HCT116 (cell line): ENCODE data around the gene CACNA2D3. TPM values are rescaled to one million over a fixed set of nuclear protein-coding genes. Genes with fewer than 3 reads are reported as not detected.

ENCODE experiments used
- ATAC-seq: fragments of 200-7000 bp; cut with Tn5 transposase; 2 replicates; pipeline ENCODE4 v1.9.1; 2020; ENCODE audit warnings: mild to moderate bottlenecking, moderate library complexity
- BruUV-seq: library from RNA; stranded (reverse); fragments of 400-500 nt; replicated peaks from 2 replicates; lab custom pipeline; 2021; lab: Mats Ljungman, UMichigan
- CTCF ChIA-PET: fragments of 300-600 bp; sonication (Branson Sonifier 250); formaldehyde crosslinking; loops from one replicate; lab custom pipeline; 2021; ENCODE audit warnings: antibody characterized with exemption; lab: Charles Lee
- POLR2A ChIA-PET: fragments of 300-600, 350-600 bp; sonication (Branson Sonifier 250); formaldehyde crosslinking; loops from one replicate; lab custom pipeline; 2021; ENCODE audit warnings: antibody characterized with exemption; lab: Charles Lee
- RAD21 ChIA-PET, 2 experiments: fragments of 300-600 bp; sonication (Branson Sonifier 250); formaldehyde crosslinking; loops; one replicate each; lab custom pipeline; 2023; ENCODE audit warnings: low total read pairs in 2 of 2; ENCODE audit not compliant: uncharacterized antibody in 2 of 2, unreplicated experiment in 2 of 2, low non-redundant PET in 1 of 2; lab: Charles Lee
- DNase-seq: peaks from one replicate; pipeline ENCODE4 v3.0.0-alpha.2; 2010; ENCODE audit warnings: low read depth, low spot score
- H2AFZ ChIP-seq: fragments of 200-600 bp; shearing (Covaris generic), sonication (generic); 2 replicates; pipeline ENCODE4 v1.6.1; 2017; ENCODE audit warnings: low read depth, mixed run types, mixed read lengths, antibody characterized with exemption, low read length; ENCODE audit not compliant: poor library complexity, severe bottlenecking
- H3K27ac ChIP-seq: 2 replicates; pipeline ENCODE4 v1.5.1; 2012; ENCODE audit warnings: low read depth, low read length
- H3K27me3 ChIP-seq: fragments of 200-600 bp; sonication (generic); 2 replicates; pipeline ENCODE4 v1.6.1; 2016; ENCODE audit warnings: mixed run types, low read length, mixed read lengths; ENCODE audit not compliant: insufficient read depth
- H3K36me3 ChIP-seq, 2 experiments: fragments of 200-500 bp in 1 of 2; fragments of 200-600 bp in 1 of 2; sonication (Bioruptor generic) in 1 of 2; sonication (generic) in 1 of 2; 2 replicates each; pipeline versions ENCODE4 v1.5.1 to v1.6.1; 2014 to 2016; ENCODE audit warnings: low read length in 2 of 2, inconsistent platforms in 1 of 2, mixed read lengths in 1 of 2, mixed run types in 1 of 2; ENCODE audit not compliant: insufficient read depth in 2 of 2, control insufficient read depth in 1 of 2
- H3K4me1 ChIP-seq, 2 experiments: fragments of 200-600 bp in 1 of 2; sonication (generic) in 1 of 2; 2 replicates each; pipeline versions ENCODE4 v1.5.1 to v1.6.1; 2012 to 2017; ENCODE audit warnings: low read length in 2 of 2, inconsistent platforms in 1 of 2, mild to moderate bottlenecking in 1 of 2, mixed read lengths in 1 of 2, mixed run types in 1 of 2, moderate library complexity in 1 of 2; ENCODE audit not compliant: insufficient read depth in 2 of 2, control insufficient read depth in 1 of 2
- H3K4me2 ChIP-seq: fragments of 200-600 bp; sonication (generic); 2 replicates; pipeline ENCODE4 v1.6.1; 2017; ENCODE audit warnings: mixed run types, low read length, mixed read lengths
- H3K4me3 ChIP-seq, 2 experiments: fragments of 200-600 bp in 1 of 2; sonication (generic) in 1 of 2; replicated peaks in 1 of 2; 2 replicates each; pipeline ENCODE4 v1.5.1; 2011 to 2016; ENCODE audit warnings: low read length in 2 of 2, control low read depth in 1 of 2, low read depth in 1 of 2, mild to moderate bottlenecking in 1 of 2, mixed read lengths in 1 of 2, mixed run types in 1 of 2
- H3K79me2 ChIP-seq: fragments of 200-600 bp; sonication (generic); 2 replicates; pipeline ENCODE4 v1.6.1; 2017; ENCODE audit warnings: mild to moderate bottlenecking, mixed run types, low read length, moderate library complexity, mixed read lengths; ENCODE audit not compliant: insufficient read depth
- H3K9ac ChIP-seq: fragments of 200-600 bp; sonication (generic); 2 replicates; pipeline ENCODE4 v1.6.1; 2016; ENCODE audit warnings: low read length, mixed read lengths
- H3K9me2 ChIP-seq: fragments of 200-600 bp; sonication (generic), shearing (Covaris generic); 2 replicates; pipeline ENCODE4 v1.6.1; 2017; ENCODE audit warnings: mixed run types, mild to moderate bottlenecking, moderate library complexity; ENCODE audit not compliant: insufficient read depth
- H3K9me3 ChIP-seq, 2 experiments: fragments of 200-500 bp in 1 of 2; fragments of 200-600 bp in 1 of 2; sonication (Bioruptor generic) in 1 of 2; sonication (generic) in 1 of 2; 2 replicates each; pipeline ENCODE4 v1.6.1; 2014 to 2017; ENCODE audit warnings: low read length in 2 of 2, mixed read lengths in 2 of 2, inconsistent platforms in 1 of 2, low read depth in 1 of 2, mild to moderate bottlenecking in 1 of 2, mixed run types in 1 of 2, moderate library complexity in 1 of 2; ENCODE audit not compliant: control insufficient read depth in 1 of 2, insufficient read depth in 1 of 2
- H4K20me1 ChIP-seq: fragments of 200-600 bp; sonication (generic), shearing (Covaris generic); 2 replicates; pipeline ENCODE4 v1.6.1; 2017; ENCODE audit warnings: mixed run types, mild to moderate bottlenecking, moderate library complexity; ENCODE audit not compliant: insufficient read depth
- CBX3 ChIP-seq: IDR thresholded peaks from 2 replicates; pipeline ENCODE4 v1.6.1; 2012; ENCODE audit warnings: low read depth
- CEBPB ChIP-seq: IDR thresholded peaks from 2 replicates; pipeline ENCODE4 v1.6.1; 2012; ENCODE audit warnings: low read depth
- EGR1 ChIP-seq: IDR thresholded peaks from 2 replicates; pipeline ENCODE4 v1.6.1; 2012; ENCODE audit warnings: low read depth
- ELF1 ChIP-seq: IDR thresholded peaks from 2 replicates; pipeline ENCODE4 v1.6.1; 2012; ENCODE audit warnings: low read depth, borderline replicate concordance
- EZH2 ChIP-seq: fragments of 200-600 bp; sonication (generic); IDR thresholded peaks from 2 replicates; pipeline ENCODE4 v1.6.1; 2017; ENCODE audit warnings: antibody characterized with exemption, mixed run types
- EZH2phosphoT487 ChIP-seq: fragments of 200-600 bp; IDR thresholded peaks from 2 replicates; pipeline ENCODE4 v1.6.1; 2018; ENCODE audit warnings: antibody characterized with exemption, borderline replicate concordance
- FOSL1 ChIP-seq: IDR thresholded peaks from 2 replicates; pipeline ENCODE4 v1.6.1; 2012; ENCODE audit warnings: low read depth
- JUND ChIP-seq: IDR thresholded peaks from 2 replicates; pipeline ENCODE4 v1.6.1; 2012
- POLR2A ChIP-seq: IDR thresholded peaks from 2 replicates; pipeline ENCODE4 v1.7.0; 2011; ENCODE audit warnings: borderline replicate concordance; ENCODE audit not compliant: insufficient read depth, insufficient read length; ENCODE audit errors: extremely low read depth
- POLR2AphosphoS5 ChIP-seq: IDR thresholded peaks from 2 replicates; pipeline ENCODE4 v1.6.1; 2011; ENCODE audit warnings: mild to moderate bottlenecking, low read depth, low read length, moderate library complexity
- RAD21 ChIP-seq: IDR thresholded peaks from 2 replicates; pipeline ENCODE4 v1.6.1; 2012; ENCODE audit warnings: low read depth, mild to moderate bottlenecking
- SIN3A ChIP-seq: IDR thresholded peaks from 2 replicates; pipeline ENCODE4 v1.6.1; 2012; ENCODE audit warnings: low read depth
- SP1 ChIP-seq: IDR thresholded peaks from 2 replicates; pipeline ENCODE4 v1.6.1; 2012; ENCODE audit warnings: low read depth
- SRF ChIP-seq: IDR thresholded peaks from 2 replicates; pipeline ENCODE4 v1.6.1; 2012; ENCODE audit warnings: low read depth
- YY1 ChIP-seq: IDR thresholded peaks from 2 replicates; pipeline ENCODE4 v1.6.1; 2011; ENCODE audit warnings: low read length, low read depth, moderate library complexity, mild to moderate bottlenecking; ENCODE audit not compliant: insufficient replicate concordance; ENCODE audit errors: extremely low read depth
- ZBTB33 ChIP-seq: IDR thresholded peaks from 2 replicates; pipeline ENCODE4 v1.6.1; 2011; ENCODE audit warnings: mild to moderate bottlenecking, low read length, moderate library complexity; ENCODE audit not compliant: insufficient replicate concordance; ENCODE audit errors: extremely low read depth
- ZNF274 ChIP-seq: fragments of 200-500 bp; sonication (Bioruptor generic); IDR thresholded peaks from 2 replicates; pipeline ENCODE4 v1.6.1; 2014; ENCODE audit warnings: mild to moderate bottlenecking, low read depth, low read length, inconsistent platforms
- intact Hi-C: fragments of 100-400 bp; cut with micrococcal nuclease; formaldehyde crosslinking; loops from 2 replicates; pipeline ENCODE4 v1.10.0; 2022
- total RNA-seq: library from RNA; stranded (reverse); gene quantifications from one replicate; pipeline ENCODE4 v1.2.1, GENCODE V29; 2021; ENCODE audit not compliant: unreplicated experiment
- TF ChIP-seq, protein P1 (sequence below): IDR thresholded peaks from 2 replicates; pipeline ENCODE4 v1.6.1; 2012
- TF ChIP-seq, protein P2 (sequence below): IDR thresholded peaks from 2 replicates; pipeline ENCODE4 v1.6.1; 2012

CACNA2D3 gene
- total RNA-seq, 1 experiment from 2014 or later = 0.20 TPM

DNA sequence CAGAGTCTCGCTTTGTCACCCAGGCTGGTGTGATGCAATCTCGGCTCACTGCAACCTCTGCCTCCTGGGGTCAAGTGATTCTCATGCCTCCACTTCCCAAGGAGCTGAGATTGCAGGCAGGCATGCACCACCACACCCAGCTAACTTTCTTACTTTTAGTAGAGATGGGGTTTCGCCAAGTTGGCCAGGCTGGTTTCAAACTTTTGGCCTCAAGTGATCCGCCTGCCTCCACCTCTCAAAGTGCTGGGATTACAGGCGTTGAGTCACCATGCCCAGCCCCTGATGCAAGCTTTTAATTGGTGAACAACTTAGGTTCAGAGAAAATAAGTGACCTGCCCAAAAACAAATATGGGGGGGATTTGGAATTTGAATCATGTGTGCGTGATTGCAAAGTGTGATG is 559.4 kb downstream of the CACNA2D3 start (continued):
- TF ChIP-seq CBX3 = no peak

- intact Hi-C loops = loop anchor here (10.0 kb wide), 1 partner anchor 210 kb away; no protein-coding TSS in a partner anchor
- RAD21 ChIA-PET = no interaction called here
Measured at GRCh38 chr3:54685213-54685612, 562.9 kb downstream of the CACNA2D3 start.

More at GRCh38 chr3:54685213-54685612, 562.9 kb downstream of the CACNA2D3 start:
- DNase-seq (no peak), ATAC-seq (no peak)
- Histone ChIP-seq H3K79me2 (no peaks in the 10 kb centered on the region), H3K27me3 (no peaks in the 10 kb centered on the region), H3K4me3 (no peak overlapping the region), H3K4me2 (no peak overlapping the region), H3K36me3 (no peaks in the 10 kb centered on the region), H3K27ac (no peak overlapping the region), H3K4me1 (no peaks in the 10 kb centered on the region), H3K9me2 (no peaks in the 10 kb centered on the region), H3K9me3 (no peaks in the 10 kb centered on the region; a peak in 1 of 4 replicates), H3K9ac (no peak overlapping the region), H2AFZ (no peak overlapping the region), H4K20me1 (no peaks in the 10 kb centered on the region)
- TF ChIP-seq JUND = no peak
- TF ChIP-seq EGR1 = no peak
- TF ChIP-seq EZH2phosphoT487 = no peak
- TF ChIP-seq ELF1 = no peak
- no peak for TF ChIP-seq SIN3A
- TF ChIP-seq CEBPB = no peak
- no peak for TF ChIP-seq EZH2
- TF ChIP-seq SP1 = no peak
- no peak for TF ChIP-seq ZBTB33
- TF ChIP-seq SRF = no peak
- no peak for TF ChIP-seq YY1
- TF ChIP-seq, protein P1, sequence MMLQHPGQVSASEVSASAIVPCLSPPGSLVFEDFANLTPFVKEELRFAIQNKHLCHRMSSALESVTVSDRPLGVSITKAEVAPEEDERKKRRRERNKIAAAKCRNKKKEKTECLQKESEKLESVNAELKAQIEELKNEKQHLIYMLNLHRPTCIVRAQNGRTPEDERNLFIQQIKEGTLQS = no peak
- TF ChIP-seq POLR2AphosphoS5 = no peak
- no peak for TF ChIP-seq RAD21
- no peak for TF ChIP-seq FOSL1
- TF ChIP-seq ZNF274 = no peak
- TF ChIP-seq CBX3 = no peak
- TF ChIP-seq POLR2A = no peak
- TF ChIP-seq, protein P2, sequence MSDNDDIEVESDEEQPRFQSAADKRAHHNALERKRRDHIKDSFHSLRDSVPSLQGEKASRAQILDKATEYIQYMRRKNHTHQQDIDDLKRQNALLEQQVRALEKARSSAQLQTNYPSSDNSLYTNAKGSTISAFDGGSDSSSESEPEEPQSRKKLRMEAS = no peak
- BruUV-seq = no TSS peak
- CTCF ChIA-PET = no interaction called here
- POLR2A ChIA-PET = no interaction called here
